IPS-NIHi11 (cell line): ENCODE measurements around the gene EPHA1.
"Not testable (repeated sequence)": the region's sequence is repeated elsewhere in the genome, so short reads cannot be mapped to it uniquely, and the experiment has no call there.

Experiments
- DNase-seq: peaks from one replicate; pipeline ENCODE4 v3.0.0; 2012; ENCODE audit warnings: mixed read lengths, low spot score

EPHA1 gene

DNA sequence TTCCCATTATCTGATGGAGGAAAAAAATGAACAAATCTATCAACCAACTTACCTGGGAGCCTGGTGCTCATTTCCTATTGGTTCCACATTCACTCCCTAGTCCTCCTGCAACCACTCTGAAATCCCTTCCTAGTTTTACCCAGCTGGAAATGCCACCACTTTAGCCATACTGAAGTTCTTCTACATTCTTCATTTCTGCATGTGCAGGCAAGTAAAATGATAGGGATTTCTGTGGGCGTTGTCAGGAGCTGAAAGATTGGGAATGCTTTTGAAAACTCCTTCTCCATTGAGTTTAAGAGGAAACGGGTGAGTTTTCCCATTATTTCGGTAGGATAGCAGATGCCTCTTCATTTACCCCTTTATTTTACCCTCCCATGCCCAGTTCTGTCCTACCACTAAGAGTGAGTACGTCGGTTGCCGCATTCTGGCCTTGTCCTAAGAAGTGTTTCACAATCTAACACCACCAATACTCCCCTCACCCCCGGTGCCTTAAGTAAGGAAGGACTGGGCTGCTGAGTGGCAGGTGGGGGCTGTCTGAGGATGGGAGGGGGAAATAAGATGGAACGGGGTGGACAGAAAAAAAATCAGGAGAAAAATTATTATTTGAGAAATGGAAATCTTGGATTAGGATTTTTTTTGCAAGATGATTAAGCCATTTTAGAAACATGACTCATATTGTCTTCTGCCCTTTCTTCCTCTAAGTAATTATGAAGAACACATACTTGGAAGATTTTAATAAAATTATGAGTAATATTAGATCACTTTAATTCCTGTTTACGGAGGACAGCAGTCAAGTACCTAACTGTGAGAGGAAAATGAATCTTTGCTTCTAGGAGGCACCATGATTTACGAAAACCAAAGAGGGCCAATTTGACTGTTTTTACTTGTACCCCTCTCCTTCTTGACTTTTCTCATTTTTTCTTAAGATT lies 21.4 kb upstream of the EPHA1 start:
- DNase-seq = no peak

DNA sequence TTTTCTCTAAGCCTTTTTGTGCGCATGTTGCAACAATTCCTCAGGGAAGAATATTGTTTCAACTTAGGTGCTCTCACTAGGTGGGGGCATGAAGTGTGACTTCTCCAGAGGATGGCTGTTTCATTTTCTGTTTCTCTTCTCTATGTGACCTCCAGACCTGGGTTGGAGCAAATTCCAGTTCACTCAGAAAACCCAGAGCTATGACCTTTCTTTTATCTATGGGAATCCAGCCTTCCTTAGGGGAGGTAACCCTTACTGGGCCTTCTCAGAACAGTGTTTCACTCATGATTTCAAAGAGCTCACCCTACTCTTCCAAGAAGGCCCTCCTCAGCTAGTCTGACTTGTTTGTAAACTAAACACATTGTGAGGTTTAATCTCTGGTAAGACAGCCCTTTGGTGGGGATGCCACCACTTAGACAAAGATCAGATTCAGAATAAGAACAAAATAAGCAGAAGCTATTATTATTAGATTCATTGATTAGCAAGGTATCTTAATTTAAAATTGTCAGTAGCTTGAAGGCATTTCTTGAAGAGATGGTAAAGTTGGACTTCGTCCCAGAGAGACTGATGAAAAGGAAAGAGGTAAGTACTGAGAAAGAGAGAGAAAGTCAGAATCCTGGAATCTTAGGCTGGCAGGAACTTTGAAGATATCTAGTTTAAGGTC lies 18.0 kb upstream of the EPHA1 start:
- no peak for DNase-seq

DNA sequence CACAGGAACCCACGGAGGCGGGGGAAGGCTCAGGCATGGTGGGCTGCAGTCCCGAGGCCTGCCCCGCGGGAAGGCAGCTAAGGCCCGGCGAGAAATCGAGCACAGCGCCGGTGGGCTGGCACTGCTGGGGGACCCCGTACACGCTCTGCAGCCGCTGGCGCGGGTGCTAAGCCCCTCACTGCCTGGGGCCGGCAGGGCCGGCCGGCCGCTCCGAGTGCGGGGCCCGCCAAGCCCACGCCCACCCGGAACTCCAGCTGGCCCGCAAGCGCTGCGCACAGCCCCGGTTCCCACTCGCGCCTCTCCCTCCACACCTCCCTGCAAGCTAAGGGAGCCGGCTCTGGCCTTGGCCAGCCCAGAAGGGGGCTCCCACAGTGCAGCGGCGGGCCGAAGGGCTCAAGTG lies 15.8 kb upstream of the EPHA1 start:
- not testable (repeated sequence) for DNase-seq

DNA sequence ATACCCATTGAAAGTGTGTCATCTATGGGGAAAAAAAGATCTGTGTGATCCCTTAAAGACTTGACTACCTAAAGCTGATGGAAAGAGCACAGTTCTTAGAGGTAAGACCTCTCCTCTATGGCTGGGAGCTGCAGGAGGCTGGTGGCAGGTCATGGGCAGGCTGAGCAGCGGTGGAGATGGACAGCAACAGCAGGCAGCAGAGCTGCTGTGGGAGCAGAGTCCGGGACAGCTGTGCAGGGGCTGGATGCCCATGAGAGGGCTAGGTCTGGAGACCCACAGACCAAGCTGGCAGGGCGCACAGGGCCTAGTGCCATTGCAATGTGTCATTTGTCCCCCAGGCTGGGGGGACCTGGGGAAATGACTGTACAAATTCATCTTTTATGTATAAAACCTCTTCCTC lies 13.4 kb upstream of the EPHA1 start:
- no peak for DNase-seq

DNA sequence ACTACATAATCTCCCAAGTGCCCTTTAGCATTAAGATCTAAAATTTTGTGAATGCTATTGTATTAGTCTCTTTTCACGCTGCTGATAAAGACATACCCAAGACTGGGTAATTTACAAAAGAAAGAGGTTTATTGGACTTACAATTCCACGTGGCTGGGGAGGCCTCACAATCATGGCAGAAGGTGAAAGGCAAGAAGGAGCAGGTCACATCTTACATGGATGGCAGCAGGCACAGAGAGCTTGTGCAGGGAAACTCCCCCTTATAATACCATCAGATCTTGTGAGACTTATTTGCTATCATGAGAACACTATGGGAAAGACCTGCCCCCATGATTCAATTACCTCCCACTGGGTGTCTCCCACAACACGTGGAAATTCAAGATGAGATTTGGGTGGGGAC lies 12.0 kb upstream of the EPHA1 start:
- not testable (repeated sequence) for DNase-seq

DNA sequence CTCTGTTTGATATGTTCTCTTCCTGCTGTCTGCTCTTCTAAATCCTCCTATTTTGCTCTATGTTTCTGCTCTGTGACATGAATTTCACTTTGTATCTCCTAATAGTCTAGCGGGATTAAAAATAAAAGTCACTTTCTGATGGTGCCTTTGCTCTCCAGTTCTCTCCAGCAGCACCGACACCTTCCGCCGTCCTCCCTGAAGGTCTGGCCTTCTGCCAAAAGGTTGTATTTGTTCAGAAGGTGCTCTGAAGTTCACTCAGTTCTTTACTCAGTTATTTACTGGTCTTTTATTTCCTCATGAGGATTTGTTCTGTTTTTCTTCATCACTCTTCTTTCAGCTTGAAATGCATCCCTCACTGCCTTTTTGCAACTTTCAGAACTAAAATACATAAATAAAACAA lies 11.2 kb upstream of the EPHA1 start:
- DNase-seq = no peak

DNA sequence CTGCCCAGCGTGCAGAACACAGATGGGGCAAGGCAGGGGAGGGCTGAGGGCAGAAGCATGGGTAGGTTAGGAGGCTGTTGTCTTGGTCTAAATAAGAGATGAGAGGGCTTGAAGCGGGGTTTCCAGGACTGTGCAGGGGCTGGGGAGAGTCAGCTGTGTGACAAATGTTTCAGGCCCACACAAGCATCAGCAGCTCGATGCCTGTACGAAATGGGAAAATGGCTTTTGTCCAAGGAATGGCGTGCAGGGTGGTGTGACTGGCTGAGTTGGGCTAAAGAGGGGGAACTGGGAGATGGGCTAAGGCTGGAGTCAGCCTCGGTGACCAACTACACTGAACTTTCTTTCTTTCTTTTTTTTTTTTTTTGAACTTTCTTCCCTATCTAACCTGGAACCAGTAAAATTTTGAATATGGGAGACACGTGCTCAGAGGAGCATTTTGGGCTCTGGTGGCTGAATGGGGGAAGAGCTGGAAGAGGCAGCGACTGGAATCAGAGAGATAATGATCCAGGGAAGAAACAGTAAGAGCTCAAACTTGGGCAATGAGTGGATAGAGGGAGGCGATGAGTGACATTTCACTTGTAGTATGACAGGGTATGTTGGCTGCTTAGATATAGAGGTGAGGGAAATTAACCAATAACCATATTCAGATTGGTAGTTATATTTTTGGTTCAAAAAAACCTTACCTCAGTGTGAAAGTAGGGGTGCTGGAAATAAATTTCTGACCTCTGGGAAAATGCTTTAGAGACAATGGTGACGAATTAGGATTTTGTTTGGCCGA lies 10.2 kb upstream of the EPHA1 start:
- DNase-seq = no peak

DNA sequence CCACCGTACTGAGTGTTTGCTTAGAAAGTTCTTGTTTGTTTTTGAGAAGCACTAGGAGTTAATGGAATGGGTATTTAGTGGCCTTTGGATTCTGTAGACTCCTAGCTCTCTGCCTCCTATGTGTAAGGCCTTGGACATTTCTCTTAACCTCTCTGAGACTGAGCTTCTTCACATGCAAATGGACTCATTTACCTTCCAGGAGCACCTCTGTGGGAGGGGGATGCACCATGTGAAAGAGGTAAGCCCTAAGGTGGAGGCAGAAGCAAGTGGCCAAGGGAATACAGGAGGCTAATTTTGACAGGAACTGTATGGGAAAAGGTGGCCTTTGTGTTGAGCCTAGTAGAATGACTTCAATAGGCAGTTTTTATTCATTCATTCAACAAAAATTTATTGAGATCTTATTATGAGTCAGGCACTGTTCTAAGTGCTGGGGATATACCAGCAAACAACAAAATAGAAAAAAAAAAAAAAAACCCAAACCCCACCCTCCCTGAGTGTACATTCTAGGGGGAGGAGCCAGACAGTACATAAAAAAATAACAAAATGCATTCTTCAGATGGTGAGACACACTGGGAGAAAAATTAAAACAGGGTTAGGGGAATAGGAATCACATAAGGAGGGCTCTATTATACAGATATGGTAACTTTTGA lies 9.2 kb upstream of the EPHA1 start:
- DNase-seq = no peak

DNA sequence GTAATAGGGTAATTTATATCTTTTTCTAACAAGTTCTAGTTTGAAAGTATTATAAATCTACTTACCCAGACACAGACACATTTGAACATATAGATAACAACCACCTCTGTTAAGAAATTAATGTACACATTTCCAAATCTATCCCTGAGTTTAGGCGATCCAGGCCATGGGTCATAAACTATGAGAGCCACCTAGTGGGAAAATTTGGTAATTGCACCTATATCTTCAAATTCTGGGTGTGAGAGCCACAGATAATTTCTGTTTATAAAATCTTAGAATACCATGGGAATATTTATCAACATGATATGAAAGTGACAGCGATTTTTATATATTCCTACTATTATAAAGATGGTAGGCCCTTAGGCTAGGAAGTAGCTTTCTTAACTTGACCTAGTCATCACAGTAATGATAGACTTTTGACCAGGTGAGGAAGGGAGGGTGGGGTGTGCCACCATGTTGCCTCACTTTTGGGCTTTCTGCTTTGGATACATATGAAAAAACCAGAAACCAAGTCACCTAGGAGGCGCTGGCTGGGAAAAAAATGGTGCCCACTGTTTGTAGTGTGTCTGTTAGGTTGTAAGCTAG lies 8.0 kb upstream of the EPHA1 start:
- DNase-seq = peak; percentile 56

DNA sequence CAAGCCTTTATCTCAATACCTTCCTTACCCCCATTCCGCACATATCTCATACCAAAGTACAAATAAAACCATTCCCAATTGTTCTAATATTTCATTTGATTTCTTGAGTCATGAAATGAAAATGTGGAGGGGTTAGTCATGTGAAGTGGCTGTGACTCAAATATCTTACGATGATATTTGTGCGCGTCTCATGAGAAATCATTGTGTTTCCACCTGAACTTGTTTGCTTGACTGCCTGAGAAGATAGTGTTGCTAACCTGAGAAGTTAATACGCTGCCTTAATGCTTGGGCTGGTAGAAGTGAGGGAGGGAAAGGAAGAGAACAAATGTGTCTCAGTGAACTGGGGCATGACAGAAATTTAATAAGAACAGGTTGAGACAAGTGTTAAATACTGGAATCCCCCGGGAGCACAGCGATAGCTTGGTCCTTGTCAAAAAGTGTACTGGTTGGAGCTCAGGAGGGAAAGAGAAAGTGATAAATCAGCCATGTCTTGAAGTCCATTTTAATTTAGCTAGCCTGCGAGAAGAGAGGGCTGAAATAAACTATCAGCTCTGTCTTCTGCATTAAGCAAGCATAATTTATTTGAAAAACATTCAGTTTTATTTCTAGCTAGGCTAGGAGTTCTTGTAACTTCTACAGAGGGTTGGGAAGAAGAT lies 7.2 kb upstream of the EPHA1 start:
- DNase-seq = no peak

DNA sequence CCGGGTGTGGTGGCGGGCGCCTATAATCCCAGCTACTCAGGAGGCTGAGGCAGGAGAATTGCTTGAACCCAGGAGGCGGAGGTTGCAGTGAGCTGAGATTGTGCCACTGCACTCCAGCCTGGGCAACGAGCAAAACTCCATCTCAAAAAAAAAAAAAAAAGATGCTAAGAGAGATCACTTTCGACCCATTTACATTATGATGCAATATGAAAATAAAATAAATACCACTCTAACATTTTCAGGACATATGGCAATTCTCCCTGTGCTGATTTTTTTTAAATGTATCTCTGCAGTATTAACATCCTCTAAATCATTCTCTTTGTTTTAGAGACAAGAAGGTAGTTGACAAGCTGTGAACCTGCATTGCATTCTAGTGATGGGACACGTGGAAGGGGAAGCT lies 6.6 kb upstream of the EPHA1 start:
- not testable (repeated sequence) for DNase-seq

DNA sequence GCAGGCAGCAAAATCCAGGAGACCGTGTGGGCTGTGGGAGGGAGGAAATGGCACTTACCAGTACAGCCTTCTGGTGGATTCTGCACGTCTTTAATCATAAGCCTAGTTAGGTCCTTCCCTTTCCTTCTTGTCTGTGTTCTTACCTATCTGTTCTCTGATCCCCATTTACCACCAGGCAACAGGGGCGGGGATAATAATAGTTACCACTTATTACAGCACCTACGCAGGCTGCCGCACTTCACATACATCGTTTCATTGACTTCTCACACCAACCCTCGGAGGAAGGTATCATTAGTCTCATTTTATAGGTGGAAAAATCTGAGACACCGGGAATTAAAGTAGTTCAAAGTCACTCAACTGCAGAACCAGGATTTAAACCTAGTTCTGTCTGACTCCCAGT lies 4.5 kb upstream of the EPHA1 start:
- DNase-seq = no peak

DNA sequence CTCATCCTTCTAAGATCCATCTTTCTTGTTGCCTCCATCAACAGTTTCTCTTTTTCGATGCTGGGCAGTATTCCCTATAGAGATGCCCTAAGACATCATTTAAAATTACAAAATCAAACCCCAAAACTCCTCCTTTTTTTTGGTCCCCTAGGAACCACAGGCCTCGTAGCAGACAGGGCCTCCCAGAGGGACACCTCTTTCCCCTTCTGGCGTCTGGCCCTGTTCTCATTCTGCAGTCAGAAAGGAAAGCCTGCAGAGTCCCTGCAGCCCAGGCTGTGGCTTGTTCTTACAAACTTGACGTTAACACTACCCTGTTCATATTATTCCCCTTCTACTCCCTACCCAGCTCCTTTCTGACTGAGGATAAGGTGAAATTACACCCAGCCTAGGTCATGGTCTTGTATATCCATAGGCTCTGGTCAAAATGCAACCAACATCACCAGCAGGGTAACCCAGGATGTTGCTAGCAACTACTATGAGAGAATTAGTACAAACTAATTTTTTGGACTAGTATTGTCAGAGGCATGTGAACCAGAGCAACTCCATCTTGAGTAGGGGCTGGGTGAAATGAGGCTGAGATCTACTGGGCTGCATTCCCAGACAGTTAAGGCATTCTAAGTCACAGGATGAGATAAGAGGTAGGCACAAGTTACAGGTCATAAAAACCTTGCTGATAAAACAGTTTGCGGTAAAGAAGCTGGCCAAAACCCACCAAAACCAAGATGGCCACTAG lies 3.5 kb upstream of the EPHA1 start:
- DNase-seq = no peak

DNA sequence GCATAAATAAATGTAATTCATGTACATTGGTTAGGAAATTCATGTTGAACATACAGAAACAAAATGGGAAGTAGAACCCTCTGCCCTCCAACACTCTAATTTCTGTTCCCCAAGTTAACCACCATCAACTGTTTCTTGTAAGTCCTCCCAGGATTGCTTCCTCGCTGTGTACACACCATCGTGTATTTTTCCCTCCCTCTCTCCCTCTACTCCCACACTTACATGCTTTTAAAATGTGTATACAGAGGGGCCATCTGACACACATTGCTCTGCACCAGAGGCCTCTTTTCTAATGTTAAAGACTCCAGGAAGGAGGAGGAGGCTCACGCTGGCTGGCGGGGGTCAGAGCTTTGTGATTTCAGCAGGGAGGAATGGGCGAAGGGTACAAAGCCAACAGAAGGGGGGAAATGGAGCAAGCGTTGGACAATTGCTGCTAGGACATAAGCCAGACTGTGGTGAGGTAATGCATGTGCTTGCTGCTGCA lies 1.9 kb upstream of the EPHA1 start:
- no peak for DNase-seq

DNA sequence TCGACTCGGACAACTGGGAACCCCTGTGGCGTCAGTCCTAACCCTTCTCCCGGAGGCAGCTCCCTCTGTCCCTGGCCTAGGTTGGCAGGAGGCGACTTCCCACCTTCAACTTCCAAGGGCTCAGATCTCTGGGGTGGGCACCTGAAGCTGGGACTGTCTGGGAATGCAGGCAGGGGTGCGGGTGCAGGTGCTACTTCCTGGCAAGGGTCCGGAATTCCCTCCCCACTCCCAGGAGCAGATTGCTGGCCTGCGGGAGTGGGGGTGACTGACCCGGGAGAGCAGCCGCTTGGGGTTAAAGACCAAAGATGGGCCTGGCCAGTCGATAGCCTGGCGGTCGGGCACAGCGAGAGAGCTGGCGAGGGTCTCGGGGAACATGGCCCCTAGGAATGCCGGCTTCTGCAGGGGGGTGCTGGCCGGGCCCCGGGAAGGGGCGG lies 387 bp downstream of the EPHA1 start:
- DNase-seq = no peak

DNA sequence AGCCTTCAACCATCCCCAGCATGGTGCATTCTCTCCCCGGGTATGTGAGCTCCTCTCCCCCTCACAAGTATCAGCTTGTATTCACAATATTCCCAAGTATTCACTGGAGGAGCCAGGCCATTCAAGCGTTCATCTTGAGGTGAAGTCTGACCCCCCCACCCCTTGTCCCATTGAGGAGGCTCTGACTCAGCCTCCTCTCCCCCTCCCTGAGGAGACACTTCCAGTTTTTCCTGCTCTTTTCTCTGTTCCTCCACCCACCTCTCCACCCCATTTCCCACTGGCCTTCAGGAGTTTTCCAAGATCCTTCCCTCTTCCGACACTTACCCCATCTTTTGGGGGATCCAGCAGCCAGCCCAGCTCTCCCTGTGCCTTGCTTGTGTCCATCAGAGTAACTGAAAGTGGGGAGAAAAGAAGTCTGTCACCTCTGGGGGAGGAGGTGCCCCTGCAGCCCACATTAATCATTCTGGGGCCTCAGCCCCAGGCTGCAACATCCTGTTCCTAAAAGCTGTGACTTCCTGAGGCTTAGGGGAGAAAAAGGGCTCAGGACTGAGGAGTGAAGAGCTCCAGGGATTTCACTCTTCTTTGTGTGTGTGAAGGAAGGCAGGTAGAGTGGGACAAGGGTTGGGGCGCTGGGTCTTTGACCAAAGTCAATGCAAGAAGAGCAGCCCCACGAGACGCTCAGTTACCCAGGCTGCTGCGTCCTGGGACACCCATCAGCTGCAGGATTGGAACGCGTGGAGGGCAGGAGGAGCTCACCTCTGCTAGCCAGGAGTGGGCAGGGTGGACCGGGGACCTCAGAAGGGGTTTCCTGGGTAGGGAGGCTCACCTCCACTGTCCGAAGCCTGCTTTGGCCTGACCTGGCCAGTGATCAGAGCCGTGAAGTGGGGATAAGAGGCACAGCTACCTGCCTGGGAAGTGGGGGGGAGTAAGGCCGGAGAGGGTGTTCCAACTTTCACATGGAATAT lies 1.1 kb downstream of the EPHA1 start:
- DNase-seq = no peak

DNA sequence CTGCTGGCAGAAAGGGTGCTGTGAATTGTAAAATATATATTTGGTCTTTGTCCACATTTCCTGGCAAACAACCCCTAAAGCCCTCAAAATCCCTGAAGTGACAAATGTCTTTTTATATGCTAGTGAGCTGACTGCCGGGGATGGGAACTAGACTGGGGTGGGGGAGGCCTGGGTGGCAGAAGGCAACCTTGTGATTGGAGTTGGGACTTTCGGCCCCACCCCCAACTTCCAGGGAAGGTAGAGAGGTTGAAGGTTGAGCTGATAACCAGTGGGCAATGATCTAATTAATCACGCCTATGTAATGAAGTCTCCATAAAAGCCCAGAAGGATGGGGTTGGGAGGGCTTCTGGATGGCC lies 2.7 kb downstream of the EPHA1 start:
- peak; percentile 68 for DNase-seq

DNA sequence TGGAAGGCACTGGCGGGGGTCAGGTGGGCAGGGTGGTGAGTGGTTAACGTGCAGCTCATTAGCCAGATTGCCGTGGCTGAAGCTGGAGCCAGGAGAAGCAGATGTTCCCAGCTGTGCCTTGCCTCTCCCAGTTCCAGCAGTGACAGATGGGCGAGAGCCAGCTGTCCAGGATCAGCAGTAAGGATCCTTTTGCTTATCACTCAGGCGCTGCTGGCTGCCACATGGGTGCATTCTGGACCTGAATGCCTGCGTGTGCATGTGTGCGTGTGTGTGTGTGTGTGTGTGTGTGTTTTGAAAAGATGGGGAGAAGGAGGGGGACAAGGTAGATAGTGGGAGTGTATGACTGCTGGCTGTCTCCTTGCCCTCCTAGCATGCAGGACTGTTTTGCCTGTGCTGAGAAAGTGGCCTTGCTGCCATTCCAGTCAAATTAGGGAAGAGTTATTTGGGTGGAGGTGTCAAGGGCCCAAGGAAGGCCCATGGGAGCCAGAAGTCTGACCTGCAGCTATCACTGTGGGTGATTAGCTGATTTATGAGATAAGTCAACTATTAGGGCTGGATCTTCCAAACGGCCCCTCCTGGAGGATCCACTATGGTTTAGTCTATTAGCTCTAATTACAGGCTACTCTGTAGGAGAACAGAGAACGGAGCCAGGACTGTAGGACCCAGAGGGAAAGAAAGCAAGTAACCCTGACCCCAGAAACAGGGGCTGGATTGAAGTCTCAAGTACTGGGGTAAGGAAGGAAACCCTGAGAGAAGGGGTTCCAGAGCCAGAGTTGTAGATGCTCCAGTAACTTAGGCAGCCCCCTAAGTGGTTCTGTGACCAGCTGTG lies 3.3 kb downstream of the EPHA1 start:
- no peak for DNase-seq
